Endothelial cell of umbilical vein (primary cell): ENCODE data around the gene PARP8. TPM values are rescaled to one million over a fixed set of nuclear protein-coding genes. Genes with fewer than 3 reads are reported as not detected.

Experiments used
- BruUV-seq: library from RNA; stranded (reverse); fragments of 400-500 nt; replicated peaks from 2 replicates; lab custom pipeline; 2021; lab: Mats Ljungman, UMichigan
- CTCF ChIA-PET: fragments of 300-600, 350-600 bp; sonication (Branson Sonifier 250); formaldehyde crosslinking; loops from one replicate; lab custom pipeline; 2021; ENCODE audit warnings: antibody characterized with exemption, inconsistent platforms; lab: Charles Lee
- POLR2A ChIA-PET: fragments of 300-600, 350-600 bp; sonication (Branson Sonifier 250); formaldehyde crosslinking; loops from one replicate; lab custom pipeline; 2021; ENCODE audit warnings: antibody characterized with exemption, inconsistent platforms; lab: Charles Lee
- DNase-seq: peaks from one replicate; pipeline ENCODE4 v3.0.0-alpha.2; 2011; ENCODE audit warnings: low read depth, low spot score
- FAIRE-seq: peaks from 2 replicates; lab custom pipeline; 2011; peaks lifted over from hg19 to GRCh38; lab: Jason Lieb, UNC
- H2AFZ ChIP-seq: 2 replicates; pipeline ENCODE4 v1.6.0; 2012; ENCODE audit warnings: low read depth, low read length, control low read depth, inconsistent platforms
- H3K27ac ChIP-seq: 2 replicates; pipeline ENCODE4 v1.5.1; 2011; ENCODE audit warnings: low read depth, mild to moderate bottlenecking, control low read depth, low read length, moderate library complexity; ENCODE audit not compliant: insufficient read depth
- H3K27me3 ChIP-seq, 2 experiments: 2 replicates each; pipeline versions ENCODE4 v1.6.0 to v1.6.1; 2011; ENCODE audit warnings: low read length in 2 of 2, mixed read lengths in 1 of 2; ENCODE audit not compliant: control insufficient read depth in 2 of 2, insufficient read depth in 2 of 2
- H3K36me3 ChIP-seq, 2 experiments: 2 replicates in 1 of 2; 3 replicates in 1 of 2; pipeline ENCODE4 v1.5.1; 2011; ENCODE audit warnings: low read length in 2 of 2, mild to moderate bottlenecking in 1 of 2, moderate library complexity in 1 of 2; ENCODE audit not compliant: control insufficient read depth in 2 of 2, insufficient read depth in 2 of 2; ENCODE audit errors: extremely low read depth in 1 of 2
- H3K4me1 ChIP-seq: 3 replicates; pipeline ENCODE4 v1.5.1; 2011; ENCODE audit warnings: mild to moderate bottlenecking, low read length; ENCODE audit not compliant: control insufficient read depth, insufficient read depth; ENCODE audit errors: extremely low read depth
- H3K4me2 ChIP-seq: 2 replicates; pipeline ENCODE4 v1.6.1; 2011; ENCODE audit warnings: low read length, control low read depth, mixed read lengths; ENCODE audit not compliant: insufficient read depth
- H3K4me3 ChIP-seq, 3 experiments: fragments of 200-600 bp in 1 of 3; sonication (generic), shearing (Covaris generic) in 1 of 3; replicated peaks in 1 of 3; 2 replicates each; pipeline ENCODE4 v1.5.1; 2011 to 2016; ENCODE audit warnings: control low read depth in 3 of 3, low read length in 3 of 3, mild to moderate bottlenecking in 2 of 3, inconsistent platforms in 1 of 3, low read depth in 1 of 3, moderate library complexity in 1 of 3; ENCODE audit not compliant: insufficient read depth in 1 of 3
- H3K79me2 ChIP-seq: 2 replicates; pipeline ENCODE4 v1.6.0; 2012; ENCODE audit warnings: low read length, inconsistent platforms; ENCODE audit not compliant: control insufficient read depth, insufficient read depth
- H3K9ac ChIP-seq: replicated peaks from 2 replicates; pipeline ENCODE3; 2011; ENCODE audit warnings: low read length, control low read depth; ENCODE audit not compliant: insufficient read depth; ENCODE audit errors: extremely low read depth
- H3K9me1 ChIP-seq: replicated peaks from 3 replicates; pipeline ENCODE4 v1.6.0; 2011; ENCODE audit warnings: mild to moderate bottlenecking, low read length; ENCODE audit not compliant: control insufficient read depth, insufficient read depth; ENCODE audit errors: extremely low read depth
- H3K9me3 ChIP-seq: replicated peaks from 2 replicates; pipeline ENCODE4 v1.5.1; 2012; ENCODE audit warnings: low read length, inconsistent platforms; ENCODE audit not compliant: control insufficient read depth, insufficient read depth
- H4K20me1 ChIP-seq: replicated peaks from 2 replicates; pipeline ENCODE3; 2011; ENCODE audit warnings: mild to moderate bottlenecking, low read length; ENCODE audit not compliant: control insufficient read depth, insufficient read depth; ENCODE audit errors: extremely low read depth
- CTCF ChIP-seq, 2 donors: IDR thresholded peaks; 1 replicate in 1 of 2; 2 replicates in 1 of 2; pipeline ENCODE4 v1.5.1; 2011; ENCODE audit warnings: low read length in 2 of 2, mild to moderate bottlenecking in 2 of 2, moderate library complexity in 2 of 2, control low read depth in 1 of 2, inconsistent platforms in 1 of 2, low read depth in 1 of 2; ENCODE audit not compliant: insufficient read depth in 1 of 2; ENCODE audit errors: extremely low read depth in 1 of 2
- EZH2 ChIP-seq: IDR thresholded peaks from 2 replicates; pipeline ENCODE4 v1.6.1; 2012; ENCODE audit warnings: borderline replicate concordance, low read depth, mild to moderate bottlenecking, moderate library complexity, low read length, inconsistent platforms; ENCODE audit not compliant: severe bottlenecking
- FOS ChIP-seq: IDR thresholded peaks from 2 replicates; pipeline ENCODE4 v1.6.1; 2011; ENCODE audit warnings: mild to moderate bottlenecking, low read length, moderate library complexity, borderline replicate concordance; ENCODE audit not compliant: insufficient read depth
- GATA2 ChIP-seq: IDR thresholded peaks from 2 replicates; pipeline ENCODE4 v1.7.0; 2011; ENCODE audit warnings: low read depth, mild to moderate bottlenecking, moderate library complexity, mixed read lengths, low read length; ENCODE audit not compliant: insufficient read length, insufficient read depth
- JUN ChIP-seq: IDR thresholded peaks from 2 replicates; pipeline ENCODE4 v1.6.1; 2011; ENCODE audit warnings: borderline replicate concordance, low read depth; ENCODE audit not compliant: insufficient read length, insufficient read depth
- MAX ChIP-seq: IDR thresholded peaks from 2 replicates; pipeline ENCODE4 v1.6.1; 2011; ENCODE audit not compliant: insufficient read depth, insufficient read length
- MYC ChIP-seq: IDR thresholded peaks from one replicate; pipeline ENCODE4 v1.6.1; 2011; ENCODE audit warnings: mild to moderate bottlenecking, low read depth, low read length
- POLR2A ChIP-seq: IDR thresholded peaks from 2 replicates; pipeline ENCODE4 v1.6.1; 2012; ENCODE audit warnings: low read depth, mild to moderate bottlenecking, control low read depth, low read length
- POLR2AphosphoS5 ChIP-seq: IDR thresholded peaks from 2 replicates; pipeline ENCODE4 v1.6.1; 2012; ENCODE audit warnings: low read depth, mild to moderate bottlenecking, control low read depth, low read length, moderate library complexity; ENCODE audit not compliant: insufficient read depth
- dilution Hi-C: fragments of 300-500 bp; cut with MboI; formaldehyde crosslinking; loops from one replicate; pipeline ENCODE4 v1.15.0; 2019; ENCODE audit warnings: low sequenced_read_pairs; ENCODE audit not compliant: extremely low pct_ligation_motif_present
- intact Hi-C: fragments of 100-400 bp; cut with micrococcal nuclease; formaldehyde crosslinking; loops from one replicate; pipeline ENCODE4 v1.10.0; 2022
- polyA plus RNA-seq, 4 experiments: library from polyadenylated mRNA; depleted of rRNA in 3 of 4; stranded (reverse) in 3 of 4; unstranded in 1 of 4; fragments of >200 nt; gene quantifications; 2 replicates each; pipeline versions ENCODE4 v1.2.1 to v1.2.3, GENCODE V29; 2011 to 2012; ENCODE audit warnings: missing spikeins in 1 of 4
- total RNA-seq: library from RNA; stranded (reverse); gene quantifications from 2 replicates; pipeline ENCODE4 v1.2.3, GENCODE V29; 2021

Gene PARP8
- total and polyA plus RNA-seq, 2 donors (not counting 3 experiments of a cell fraction or from before 2014, with no cell fraction given): 0.03 to 0.60 TPM

- Histone ChIP-seq H2AFZ (no peak overlapping the region), H3K4me1 (no peaks in the 10 kb centered on the region), H3K27me3 (no peaks in the 10 kb centered on the region), H3K9me1 (no peaks in the 10 kb centered on the region), H3K36me3 (no peaks in the 10 kb centered on the region), H4K20me1 (no peaks in the 10 kb centered on the region), H3K4me3 (no peak overlapping the region), H3K27ac (no peak overlapping the region), H3K4me2 (no peak overlapping the region), H3K9ac (no peak overlapping the region), H3K79me2 (no peaks in the 10 kb centered on the region), H3K9me3 (no peaks in the 10 kb centered on the region)
- TF ChIP-seq MYC: no peak
- TF ChIP-seq FOS: no peak
- TF ChIP-seq JUN: no peak
- TF ChIP-seq CTCF (IDR thresholded peaks at IDR 0.05; ENCODE audit: extremely low read depth in 1 of 2, insufficient read depth in 1 of 2, low read depth in 1 of 2, low read length in 2 of 2): no peak
- TF ChIP-seq GATA2: no peak
- no peak for TF ChIP-seq POLR2AphosphoS5
- TF ChIP-seq MAX: no peak
- no peak for TF ChIP-seq POLR2A
- TF ChIP-seq EZH2: no peak
- dilution Hi-C loops (no loop called here), intact Hi-C loops (no loop called here)
- BruUV-seq: no TSS peak
- FAIRE-seq: no peak
- ChIA-PET POLR2A (no interaction called here), CTCF (no interaction called here)
- no peak for DNase-seq
Measured at GRCh38 chr5:50886657-50887345, 220.4 kb downstream of the PARP8 start.
